Sigmoid colon (tissue), 3 donors: Measurements from ENCODE around the gene OR3A3.
"Not testable (repeated sequence)": the region's sequence is repeated elsewhere in the genome, so short reads cannot be mapped to it uniquely, and the experiment has no call there.

Experiments
- POLR2A ChIP-seq, 2 donors: fragments of 450-650 bp; IDR thresholded peaks; one replicate each; pipeline ENCODE4 v1.6.1; 2016; ENCODE audit warnings: antibody characterized with exemption in 2 of 2, mild to moderate bottlenecking in 2 of 2, moderate library complexity in 2 of 2
- TF ChIP-seq, protein P1 (sequence below), 4 experiments: fragments of 450-650 bp in 3 of 4; fragments of 200-600 bp in 1 of 4; IDR thresholded peaks; one replicate each; pipeline ENCODE4 v1.5.1; 2016 to 2019; ENCODE audit warnings: antibody characterized with exemption in 4 of 4, mild to moderate bottlenecking in 3 of 4, moderate library complexity in 2 of 4

DNA sequence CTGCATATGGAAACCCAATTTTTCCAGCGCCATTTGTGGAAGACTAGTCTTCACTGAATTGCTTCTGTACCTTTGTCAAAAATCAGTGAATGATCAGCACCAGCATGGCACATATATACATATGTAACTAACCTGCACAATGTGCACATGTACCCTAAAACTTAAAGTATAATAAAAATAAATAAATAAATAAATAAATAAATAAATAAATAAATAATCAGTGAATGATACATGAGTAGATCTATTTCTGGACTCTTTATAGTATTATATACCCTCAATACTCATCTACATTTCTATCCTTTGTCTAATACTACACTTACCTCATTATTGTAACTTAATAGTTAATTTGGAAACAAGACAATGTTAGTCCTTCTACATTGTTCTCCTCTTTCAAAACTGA is 7.3 kb upstream of the OR3A3 start:
- TF ChIP-seq, protein P1, sequence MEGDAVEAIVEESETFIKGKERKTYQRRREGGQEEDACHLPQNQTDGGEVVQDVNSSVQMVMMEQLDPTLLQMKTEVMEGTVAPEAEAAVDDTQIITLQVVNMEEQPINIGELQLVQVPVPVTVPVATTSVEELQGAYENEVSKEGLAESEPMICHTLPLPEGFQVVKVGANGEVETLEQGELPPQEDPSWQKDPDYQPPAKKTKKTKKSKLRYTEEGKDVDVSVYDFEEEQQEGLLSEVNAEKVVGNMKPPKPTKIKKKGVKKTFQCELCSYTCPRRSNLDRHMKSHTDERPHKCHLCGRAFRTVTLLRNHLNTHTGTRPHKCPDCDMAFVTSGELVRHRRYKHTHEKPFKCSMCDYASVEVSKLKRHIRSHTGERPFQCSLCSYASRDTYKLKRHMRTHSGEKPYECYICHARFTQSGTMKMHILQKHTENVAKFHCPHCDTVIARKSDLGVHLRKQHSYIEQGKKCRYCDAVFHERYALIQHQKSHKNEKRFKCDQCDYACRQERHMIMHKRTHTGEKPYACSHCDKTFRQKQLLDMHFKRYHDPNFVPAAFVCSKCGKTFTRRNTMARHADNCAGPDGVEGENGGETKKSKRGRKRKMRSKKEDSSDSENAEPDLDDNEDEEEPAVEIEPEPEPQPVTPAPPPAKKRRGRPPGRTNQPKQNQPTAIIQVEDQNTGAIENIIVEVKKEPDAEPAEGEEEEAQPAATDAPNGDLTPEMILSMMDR (IDR thresholded peaks at IDR 0.05), result not testable (repeated sequence)
- not testable (repeated sequence) for TF ChIP-seq POLR2A (IDR thresholded peaks at IDR 0.05)
